Hindlimb muscle (tissue), 1 donor: ENCODE measurements around the gene SEC31A. TPM values are rescaled to one million over a fixed set of nuclear protein-coding genes. Genes with fewer than 3 reads are reported as not detected.

ENCODE experiments used
- DNase-seq: peaks from one replicate; pipeline ENCODE4 v3.0.0-alpha.2; 2013
- polyA plus RNA-seq: library from polyadenylated mRNA; unstranded; fragments of 120-200 nt; gene quantifications from one replicate; pipeline ENCODE4 v1.2.1, GENCODE V29; 2013; ENCODE audit not compliant: insufficient read length

SEC31A gene
- polyA plus RNA-seq, 1 donor: 161 TPM

GRCh38 chr4:82789025-82789776 is 101.8 kb downstream of the SEC31A start:
- DNase-seq: no peak

DNA sequence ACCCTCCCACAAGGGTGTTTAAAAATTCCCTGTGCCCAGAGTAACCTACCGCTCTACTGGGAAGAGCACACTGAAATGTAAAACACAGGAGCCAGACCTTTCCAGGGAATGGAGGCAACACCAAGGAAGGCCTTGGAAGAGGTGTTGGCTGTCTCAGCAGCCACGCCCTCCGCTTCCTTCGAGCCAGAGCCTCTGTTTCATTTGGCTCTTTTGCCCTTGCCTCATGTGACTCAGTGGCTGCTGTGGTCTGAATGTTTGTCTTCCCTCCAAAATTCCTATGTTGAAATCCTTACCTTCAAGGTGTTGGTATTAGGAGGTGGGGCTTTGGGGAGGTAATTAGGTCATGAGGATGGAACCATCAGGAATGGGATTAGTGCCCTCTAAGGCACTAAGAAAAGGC is 103.6 kb downstream of the SEC31A start:
- no peak for DNase-seq

DNA sequence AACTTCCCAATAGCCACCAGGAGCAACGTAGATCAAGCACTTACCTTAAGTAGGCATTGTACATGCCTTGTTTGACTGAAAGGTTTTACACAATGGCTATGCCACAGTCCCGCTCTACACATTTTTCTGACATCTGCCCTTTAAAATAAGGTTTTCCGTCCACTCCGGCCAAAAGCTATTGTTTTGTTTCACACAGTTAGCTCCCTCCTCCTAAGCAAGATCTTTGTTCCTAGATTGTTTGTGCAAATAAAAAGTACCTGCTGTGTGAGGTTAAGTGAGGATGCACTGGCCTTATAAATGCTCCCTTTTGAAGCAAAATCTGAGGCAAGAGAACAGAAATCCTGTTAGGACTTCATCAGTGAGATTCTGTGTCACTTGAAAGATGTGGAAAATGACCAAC is 104.1 kb downstream of the SEC31A start:
- no peak for DNase-seq

GRCh38 chr4:82785611-82786400 is 105.1 kb downstream of the SEC31A start:
- DNase-seq: no peak

DNA sequence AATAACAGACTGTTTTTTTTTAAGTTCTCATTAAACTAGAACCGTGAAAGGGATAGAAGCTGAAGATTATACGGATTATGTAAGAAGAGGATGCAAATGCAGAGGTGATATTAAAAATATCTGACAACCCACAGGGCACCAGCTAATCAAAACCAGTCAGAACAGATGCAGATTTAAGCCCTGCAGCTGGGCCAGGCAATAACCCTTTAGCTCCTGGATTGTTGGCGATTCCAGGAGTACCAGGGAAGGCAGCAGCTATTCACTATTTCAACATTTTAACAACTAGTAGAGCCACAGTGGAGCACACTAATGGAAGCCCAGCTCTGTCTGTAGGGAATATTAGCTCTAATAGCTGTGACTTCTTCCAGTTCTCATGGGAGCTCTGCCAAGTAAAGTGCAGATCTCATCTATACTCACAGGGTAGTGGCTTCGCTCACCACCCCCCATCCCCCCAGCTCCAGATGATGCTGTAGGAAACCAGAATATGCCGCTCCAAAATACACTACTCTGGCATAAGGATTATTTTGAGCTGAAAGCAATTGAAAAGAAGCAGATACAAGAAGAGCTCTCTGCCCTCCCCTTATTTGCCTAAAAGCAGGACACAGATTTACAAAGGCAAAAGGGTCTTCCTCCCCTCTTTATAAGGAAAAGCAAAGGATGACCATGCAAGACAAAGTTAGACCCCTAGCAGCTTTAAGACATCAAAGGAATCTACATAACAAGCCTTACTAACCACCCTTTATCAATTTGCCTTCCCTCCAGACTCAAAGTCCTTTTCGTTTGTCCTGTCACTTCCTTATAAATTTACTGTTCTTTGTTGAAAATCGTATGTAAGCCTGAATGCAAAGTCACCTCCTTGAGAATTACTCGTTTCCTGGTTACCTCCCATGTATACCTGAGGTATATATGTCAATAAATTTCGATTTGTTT is 106.0 kb downstream of the SEC31A start:
- no peak for DNase-seq

DNA sequence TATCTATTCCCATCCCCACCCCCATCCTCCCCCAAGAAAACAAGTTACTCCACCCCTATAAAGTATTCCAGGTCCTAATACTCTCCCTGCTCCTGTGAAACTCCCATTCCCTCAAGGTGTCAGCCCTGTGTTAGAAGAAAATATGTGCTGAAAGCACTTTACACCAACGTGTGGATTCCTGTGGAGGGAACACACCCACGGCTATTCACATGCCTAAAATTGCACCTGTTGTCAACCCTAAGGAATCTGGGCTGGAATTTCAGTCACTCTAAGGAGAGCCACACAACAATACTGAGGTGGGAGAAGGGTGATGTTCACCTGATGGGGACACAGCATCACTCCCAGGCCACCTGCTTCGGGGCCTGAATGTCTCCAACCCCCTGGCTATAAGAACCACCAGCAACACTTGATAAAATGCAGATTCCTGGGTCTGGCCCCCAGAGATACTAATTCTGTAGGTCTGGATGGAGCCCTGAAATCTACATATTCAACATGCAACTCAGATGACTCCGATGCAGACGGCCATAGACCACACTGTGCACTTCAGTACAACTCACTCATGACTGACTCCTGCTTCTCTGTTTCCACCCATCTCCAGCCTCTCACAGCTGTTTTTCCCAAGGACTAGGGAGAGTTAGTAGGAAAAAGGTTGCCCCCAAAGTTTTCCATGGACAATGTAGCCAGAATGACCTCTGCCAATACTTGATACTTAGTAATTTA is 108.2 kb downstream of the SEC31A start:
- no peak for DNase-seq

DNA sequence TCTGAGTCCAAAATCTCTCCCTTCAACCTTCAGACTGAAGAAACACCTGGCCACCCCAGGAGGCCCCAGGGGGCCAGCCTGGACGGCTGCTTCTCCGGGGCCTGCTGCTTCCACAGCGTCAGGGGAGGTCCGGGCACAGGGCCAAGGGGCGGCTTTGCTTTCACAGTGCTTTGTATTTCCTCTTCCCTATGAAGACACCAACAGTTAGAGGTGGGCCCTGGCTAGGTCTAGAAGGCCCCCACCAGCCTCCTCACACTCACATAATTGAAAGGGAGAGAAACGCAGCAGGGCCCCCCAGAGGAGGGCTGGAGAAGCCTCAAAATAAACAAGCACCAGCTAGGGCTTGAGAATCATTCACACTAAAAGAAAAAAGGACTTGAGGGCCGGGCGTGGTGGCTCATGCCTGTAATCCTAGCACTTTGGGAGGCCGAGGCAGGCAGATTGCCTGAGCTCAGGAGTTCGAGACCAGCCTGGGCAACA is 110.2 kb downstream of the SEC31A start:
- DNase-seq: peak; percentile 69

DNA sequence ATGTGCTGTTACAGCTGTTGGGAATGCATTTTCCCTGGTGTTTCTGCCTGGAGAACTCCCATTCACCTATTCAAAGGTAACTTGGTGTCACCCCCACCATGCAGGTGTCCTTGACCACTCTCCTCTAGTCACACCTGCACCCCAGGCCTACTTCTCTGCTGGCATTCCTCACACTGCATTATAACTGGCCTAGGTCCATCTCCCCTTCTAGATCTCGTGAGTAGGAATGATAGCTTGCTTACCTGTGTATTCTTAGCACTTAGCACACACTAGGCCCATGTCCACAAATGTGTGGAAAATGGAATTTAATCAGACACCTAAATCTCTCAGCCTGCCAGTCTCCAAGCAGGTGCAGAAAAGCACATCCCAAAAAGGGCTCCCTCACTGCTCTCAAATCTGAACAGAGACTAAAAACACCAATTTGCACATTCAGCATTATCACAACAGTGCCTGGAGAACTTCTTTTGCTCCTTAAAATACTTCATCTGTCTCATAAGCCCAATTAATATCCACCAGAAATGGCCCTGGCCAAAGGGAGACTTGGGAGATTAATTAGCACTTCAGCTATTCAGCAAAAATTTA is 110.7 kb downstream of the SEC31A start:
- DNase-seq: no peak

DNA sequence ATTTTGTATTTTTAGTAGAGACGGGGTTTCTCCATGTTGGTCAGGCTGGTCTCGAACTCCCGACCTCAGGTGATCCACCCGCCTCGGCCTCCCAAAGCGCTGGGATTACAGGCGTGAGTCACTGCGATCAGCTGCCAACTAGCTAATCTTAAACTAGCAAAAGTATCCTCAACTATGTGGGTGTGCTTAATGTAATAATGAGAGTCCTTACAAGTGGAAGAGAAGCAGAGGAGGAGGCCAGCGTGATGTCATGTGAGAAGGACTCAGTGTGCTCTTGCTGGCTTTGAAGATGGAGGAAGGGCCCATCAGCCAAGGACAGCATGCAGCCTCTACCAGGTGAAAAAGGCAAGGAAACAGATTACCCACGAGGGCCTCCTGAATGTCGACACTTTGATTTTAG is 111.9 kb downstream of the SEC31A start:
- DNase-seq: no peak

- DNase-seq: no peak
These were observed 113.0 kb downstream of the SEC31A start for GRCh38 chr4:82777857-82778525.

DNA sequence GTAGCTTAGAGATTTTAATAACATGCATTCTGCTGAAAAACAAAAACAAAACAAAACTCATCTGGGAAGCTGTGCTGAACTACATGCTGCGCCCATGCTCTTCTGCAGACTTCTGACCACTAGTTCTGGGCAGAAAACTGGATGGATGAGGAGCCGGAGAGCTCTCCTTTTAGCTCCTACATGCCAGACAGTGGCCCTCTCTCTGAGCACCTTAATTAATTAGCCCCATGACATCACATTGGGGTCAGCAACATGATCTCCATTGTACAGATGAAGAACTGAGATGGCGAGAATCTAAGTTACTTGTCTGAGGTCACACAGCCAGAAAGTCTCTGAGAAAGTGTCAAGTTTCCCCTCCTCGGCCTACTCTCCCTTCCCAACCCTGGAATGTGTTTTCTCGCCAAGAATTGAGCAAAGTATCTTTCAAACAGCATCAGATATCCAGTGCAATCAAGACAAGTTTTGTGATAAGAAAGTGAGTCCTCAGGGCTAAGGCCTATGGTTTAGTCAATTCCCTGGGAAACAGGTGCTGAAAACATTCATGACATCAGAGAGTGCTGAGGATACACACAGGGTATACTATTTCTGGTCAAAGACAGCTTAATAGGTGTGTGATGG is 113.9 kb downstream of the SEC31A start:
- no peak for DNase-seq

GRCh38 chr4:82775243-82775642 is 115.7 kb downstream of the SEC31A start:
- DNase-seq: no peak

GRCh38 chr4:82774711-82775171 is 116.2 kb downstream of the SEC31A start:
- DNase-seq: no peak

GRCh38 chr4:82773057-82773456 is 117.9 kb downstream of the SEC31A start:
- no peak for DNase-seq

GRCh38 chr4:82770607-82771006 is 120.3 kb downstream of the SEC31A start:
- no peak for DNase-seq

Other genes starting within 250 kb of the SEC31A start
- gene SCD5, start 92.4 kb downstream of the SEC31A start, polyA plus RNA-seq: 9.9 TPM
- gene THAP9, start 9.6 kb upstream of the SEC31A start, polyA plus RNA-seq: 7.8 TPM
- 7.8 TPM for gene LIN54, start 119.7 kb upstream of the SEC31A start, polyA plus RNA-seq
- 50.7 TPM for gene COPS4, start 144.0 kb upstream of the SEC31A start, polyA plus RNA-seq
- gene PLAC8, start 223.6 kb upstream of the SEC31A start, polyA plus RNA-seq: 1.1 TPM